Smooth muscle cell (in vitro differentiated cells): ENCODE results near the gene FRAS1. TPM values are rescaled to one million over a fixed set of nuclear protein-coding genes. Genes with fewer than 3 reads are reported as not detected.

Source experiments
- DNase-seq: peaks from one replicate; lab custom pipeline; 2025; ENCODE audit not compliant: unreplicated experiment; lab: John Stamatoyannopoulos, UW
- H2AFZ ChIP-seq: fragments of 200-600 bp; sonication (generic); 2 replicates; pipeline ENCODE4 v1.6.0; 2016; ENCODE audit warnings: antibody characterized with exemption, low read depth, mild to moderate bottlenecking
- H3F3A ChIP-seq: fragments of 200-600 bp; sonication (generic); 2 replicates; pipeline ENCODE4 v1.6.0; 2017; ENCODE audit warnings: antibody characterized with exemption, low read depth
- H3K27ac ChIP-seq: fragments of 200-600 bp; sonication (generic); 2 replicates; pipeline ENCODE4 v1.5.1; 2016; ENCODE audit warnings: low read depth, mild to moderate bottlenecking
- H3K27me3 ChIP-seq: fragments of 200-600 bp; sonication (generic); 2 replicates; pipeline ENCODE4 v1.6.1; 2016; ENCODE audit warnings: low read depth, mild to moderate bottlenecking
- H3K36me3 ChIP-seq: fragments of 200-600 bp; sonication (generic); 2 replicates; pipeline ENCODE4 v1.5.1; 2016; ENCODE audit warnings: low read depth
- H3K4me1 ChIP-seq: fragments of 200-600 bp; sonication (generic); 2 replicates; pipeline ENCODE4 v1.5.1; 2016; ENCODE audit warnings: low read depth
- H3K4me2 ChIP-seq: fragments of 200-600 bp; sonication (generic); 2 replicates; pipeline ENCODE4 v1.6.0; 2016; ENCODE audit warnings: mild to moderate bottlenecking
- H3K4me3 ChIP-seq: fragments of 200-600 bp; sonication (generic); 2 replicates; pipeline ENCODE4 v1.5.1; 2016; ENCODE audit warnings: mild to moderate bottlenecking
- H3K79me2 ChIP-seq: fragments of 200-600 bp; sonication (generic); 2 replicates; pipeline ENCODE4 v1.6.0; 2016; ENCODE audit warnings: low read depth, mild to moderate bottlenecking
- H3K9ac ChIP-seq: fragments of 200-600 bp; sonication (generic); 2 replicates; pipeline ENCODE4 v1.6.0; 2016; ENCODE audit warnings: low read depth
- H3K9me3 ChIP-seq: fragments of 200-600 bp; sonication (generic); replicated peaks from 2 replicates; pipeline ENCODE4 v1.5.1; 2016; ENCODE audit warnings: low read depth
- H4K20me1 ChIP-seq: fragments of 200-600 bp; sonication (generic); 2 replicates; pipeline ENCODE4 v1.6.0; 2016; ENCODE audit warnings: low read depth
- WGBS: methylation state at CpG from one replicate; pipeline ENCODE4 v1.1.7; 2016; ENCODE audit warnings: low lambda C conversion rate; 5-methylcytosine and 5-hydroxymethylcytosine counted together
- polyA plus RNA-seq: library from polyadenylated mRNA; unstranded; fragments of >200 nt; fragmentation: Nextera tagmentation; extraction: Ambion mirVana; gene quantifications from 2 replicates; pipeline ENCODE4 v1.2.1, GENCODE V29; 2016
- total RNA-seq: library from RNA; depleted of rRNA; stranded (reverse); fragments of >200 nt; gene quantifications from 2 replicates; pipeline ENCODE4 v1.2.3, GENCODE V29; 2014
- TF ChIP-seq, protein P1 (sequence below): fragments of 200-600 bp; sonication (generic); IDR thresholded peaks from 2 replicates; pipeline ENCODE4 v1.5.1; 2017; ENCODE audit warnings: borderline replicate concordance, mild to moderate bottlenecking, antibody characterized with exemption; ENCODE audit not compliant: insufficient read depth, poor library complexity, severe bottlenecking

The FRAS1 gene
- total and polyA plus RNA-seq, 2 experiments from 2014 or later, result 0.55 to 8.1 TPM

DNA sequence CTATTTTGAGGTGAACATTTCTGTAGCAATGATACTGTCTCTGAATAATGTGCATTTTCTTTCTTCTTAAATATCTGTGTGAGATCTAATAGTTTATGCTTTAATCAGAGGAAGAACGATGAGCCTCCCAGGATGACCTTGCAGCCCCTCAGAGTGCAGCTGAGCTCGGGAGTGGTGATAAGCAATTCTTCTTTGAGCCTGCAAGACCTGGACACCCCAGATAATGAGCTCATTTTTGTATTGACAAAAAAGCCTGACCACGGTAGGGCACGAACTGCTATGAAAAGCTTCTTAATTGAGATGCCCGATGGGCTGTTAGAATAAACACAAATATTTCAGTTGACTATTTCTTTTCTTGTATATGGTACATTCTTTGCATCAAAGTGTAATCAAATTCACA is 389.5 kb downstream of the FRAS1 start:
- no peak overlapping the region for H3K27ac ChIP-seq
- no peak overlapping the region for H2AFZ ChIP-seq
- TF ChIP-seq, protein P1, sequence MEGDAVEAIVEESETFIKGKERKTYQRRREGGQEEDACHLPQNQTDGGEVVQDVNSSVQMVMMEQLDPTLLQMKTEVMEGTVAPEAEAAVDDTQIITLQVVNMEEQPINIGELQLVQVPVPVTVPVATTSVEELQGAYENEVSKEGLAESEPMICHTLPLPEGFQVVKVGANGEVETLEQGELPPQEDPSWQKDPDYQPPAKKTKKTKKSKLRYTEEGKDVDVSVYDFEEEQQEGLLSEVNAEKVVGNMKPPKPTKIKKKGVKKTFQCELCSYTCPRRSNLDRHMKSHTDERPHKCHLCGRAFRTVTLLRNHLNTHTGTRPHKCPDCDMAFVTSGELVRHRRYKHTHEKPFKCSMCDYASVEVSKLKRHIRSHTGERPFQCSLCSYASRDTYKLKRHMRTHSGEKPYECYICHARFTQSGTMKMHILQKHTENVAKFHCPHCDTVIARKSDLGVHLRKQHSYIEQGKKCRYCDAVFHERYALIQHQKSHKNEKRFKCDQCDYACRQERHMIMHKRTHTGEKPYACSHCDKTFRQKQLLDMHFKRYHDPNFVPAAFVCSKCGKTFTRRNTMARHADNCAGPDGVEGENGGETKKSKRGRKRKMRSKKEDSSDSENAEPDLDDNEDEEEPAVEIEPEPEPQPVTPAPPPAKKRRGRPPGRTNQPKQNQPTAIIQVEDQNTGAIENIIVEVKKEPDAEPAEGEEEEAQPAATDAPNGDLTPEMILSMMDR, result no peak
- H4K20me1 ChIP-seq, result no peaks in the 10 kb centered on the region
- no peak overlapping the region for H3K4me3 ChIP-seq
- H3K79me2 ChIP-seq, result no peaks in the 10 kb centered on the region
- peaks cover 7% of the 10 kb centered on the region for H3K4me1 ChIP-seq
- WGBS, result 94% methylated on average over 5 of the region's 5 CpGs
- H3K9ac ChIP-seq, result no peak overlapping the region
- no peak overlapping the region for H3K4me2 ChIP-seq
- H3K36me3 ChIP-seq, result no peaks in the 10 kb centered on the region
- DNase-seq, result no peak
- H3K9me3 ChIP-seq, result no peaks in the 10 kb centered on the region
- H3K27me3 ChIP-seq, result no peaks in the 10 kb centered on the region
- H3F3A ChIP-seq, result no peaks in the 10 kb centered on the region

DNA sequence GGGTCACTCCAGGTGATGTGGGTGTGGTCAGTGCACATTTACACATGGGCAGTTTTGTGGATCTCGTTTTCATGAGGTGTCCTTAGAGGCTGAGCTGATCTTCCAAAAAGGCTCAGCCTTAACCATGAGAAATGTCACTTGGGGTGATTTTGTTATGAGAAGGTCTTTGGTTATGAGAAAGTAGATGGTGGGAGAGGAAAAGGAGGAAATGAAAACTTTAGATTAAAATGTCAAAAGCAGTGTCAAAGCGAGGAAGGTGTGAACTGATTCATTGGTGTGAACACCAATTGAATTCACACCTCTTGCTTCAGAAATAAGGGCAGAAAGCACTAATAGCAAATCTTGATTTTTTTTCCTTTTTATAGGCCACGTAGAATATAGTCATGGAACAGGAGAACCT is 394.3 kb downstream of the FRAS1 start:
- Histone ChIP-seq H3F3A (no peaks in the 10 kb centered on the region), H3K4me1 (no peaks in the 10 kb centered on the region), H4K20me1 (no peaks in the 10 kb centered on the region), H3K36me3 (no peaks in the 10 kb centered on the region), H3K79me2 (no peaks in the 10 kb centered on the region), H3K4me2 (no peak overlapping the region), H3K4me3 (no peak overlapping the region), H3K9me3 (no peaks in the 10 kb centered on the region), H3K27me3 (no peaks in the 10 kb centered on the region), H3K27ac (no peak overlapping the region), H3K9ac (no peak overlapping the region), H2AFZ (no peak overlapping the region)
- WGBS, result 62% methylated on average over 3 of the region's 3 CpGs
- TF ChIP-seq, protein P1, result no peak
- DNase-seq, result no peak

DNA sequence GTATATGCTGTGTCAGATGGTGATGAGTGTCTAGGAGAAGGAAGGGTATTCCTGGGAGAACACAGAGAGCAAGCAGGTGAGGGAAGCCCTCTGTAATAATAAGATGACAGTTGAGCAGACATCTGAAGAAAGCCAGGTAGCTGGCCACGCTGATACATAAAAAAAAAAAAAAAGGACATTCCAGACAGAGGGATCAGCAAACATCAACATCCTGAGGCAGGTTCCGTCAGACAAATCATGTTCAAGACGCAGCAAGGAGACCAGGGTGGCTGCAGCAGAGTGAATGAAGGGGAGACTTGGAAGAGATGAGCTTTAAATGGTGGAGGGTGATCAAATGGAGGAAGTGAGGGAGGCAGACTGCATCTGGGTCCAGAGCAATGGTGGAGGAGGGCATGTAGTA is 396.9 kb downstream of the FRAS1 start:
- no peaks in the 10 kb centered on the region for H3K4me1 ChIP-seq

DNA sequence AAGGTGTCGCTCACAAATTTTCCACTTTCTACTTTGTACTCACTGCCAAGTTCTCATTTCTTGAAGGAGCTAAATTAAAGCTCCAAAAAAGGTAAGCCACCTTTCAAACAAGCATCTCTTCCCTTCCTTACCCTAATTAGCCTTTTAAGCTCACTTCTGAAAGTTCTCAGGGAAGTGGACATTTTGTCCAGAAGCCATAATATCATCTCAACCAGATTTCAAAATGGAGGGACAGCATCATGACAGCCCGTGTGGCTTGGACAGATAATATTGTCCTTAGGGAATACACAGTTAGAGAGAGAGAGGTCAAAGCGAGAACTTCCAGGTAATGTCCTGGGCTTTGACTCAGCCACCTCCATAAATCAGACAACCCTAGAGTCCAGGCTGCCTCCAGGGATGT is 400.6 kb downstream of the FRAS1 start:
- no peak overlapping the region for H3K9ac ChIP-seq
- H3K79me2 ChIP-seq, result no peaks in the 10 kb centered on the region
- no peaks in the 10 kb centered on the region for H4K20me1 ChIP-seq
- H3K27ac ChIP-seq, result no peak overlapping the region
- no peak overlapping the region for H3K4me3 ChIP-seq
- no peak overlapping the region for H2AFZ ChIP-seq
- H3F3A ChIP-seq, result no peaks in the 10 kb centered on the region
- no peak overlapping the region for H3K4me2 ChIP-seq
- H3K9me3 ChIP-seq, result no peaks in the 10 kb centered on the region
- DNase-seq, result no peak
- H3K36me3 ChIP-seq, result no peaks in the 10 kb centered on the region
- TF ChIP-seq, protein P1, result no peak
- H3K27me3 ChIP-seq, result no peaks in the 10 kb centered on the region
- 59% methylated on average over 3 of the region's 3 CpGs for WGBS
- no peaks in the 10 kb centered on the region for H3K4me1 ChIP-seq

More for the DNA sequence above, 396.9 kb downstream of the FRAS1 start:
- Histone ChIP-seq H3K9me3 (no peaks in the 10 kb centered on the region), H3K4me2 (no peak overlapping the region), H3F3A (no peaks in the 10 kb centered on the region), H3K4me3 (no peak overlapping the region), H3K27me3 (no peaks in the 10 kb centered on the region), H3K36me3 (no peaks in the 10 kb centered on the region), H3K9ac (no peak overlapping the region), H3K79me2 (no peaks in the 10 kb centered on the region), H4K20me1 (no peaks in the 10 kb centered on the region), H2AFZ (no peak overlapping the region), H3K27ac (no peak overlapping the region)
- WGBS, result 72% methylated on average over 3 of the region's 3 CpGs
- DNase-seq, result no peak
- TF ChIP-seq, protein P1, result no peak
